ENCODE data around the gene AP2A2.

DNA sequence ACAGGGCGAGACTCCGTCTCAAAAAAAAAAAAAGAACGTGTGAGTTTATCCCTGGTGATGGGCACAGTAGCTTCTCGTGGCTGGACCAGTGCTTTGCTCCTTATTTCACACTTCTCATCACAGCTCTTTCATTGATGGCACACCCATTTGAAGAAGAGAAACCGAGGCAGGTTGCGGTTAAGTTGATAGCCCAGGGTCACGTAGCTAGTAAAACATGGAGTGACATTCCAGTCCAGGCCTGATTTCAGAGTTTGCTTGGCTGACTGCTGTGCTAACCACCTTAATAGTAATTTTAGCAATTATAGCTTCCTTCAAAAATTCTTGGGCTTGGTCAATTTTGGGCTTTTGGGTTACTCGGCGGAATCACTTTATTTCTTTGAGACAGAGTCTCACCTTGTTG, 25.8 kb downstream of the AP2A2 start:
- TF ChIP-seq CTCF (IDR thresholded peaks at IDR 0.05) (no peak), POLR2A (IDR thresholded peaks at IDR 0.05) (no peak)

All from vagina (tissue), 2 donors.